GM12865 (cell line): Measurements from ENCODE around the gene DBET.
"Not testable (repeated sequence)": the region's sequence is repeated elsewhere in the genome, so short reads cannot be mapped to it uniquely, and the experiment has no call there.

ENCODE experiments used
- DNase-seq: peaks from one replicate; pipeline ENCODE4 v3.0.0; 2010; ENCODE audit warnings: low read depth
- H3K4me3 ChIP-seq: 2 replicates; pipeline ENCODE4 v1.5.1; 2011; ENCODE audit warnings: mild to moderate bottlenecking, low read depth, low read length, control low read depth

The DBET gene

DNA sequence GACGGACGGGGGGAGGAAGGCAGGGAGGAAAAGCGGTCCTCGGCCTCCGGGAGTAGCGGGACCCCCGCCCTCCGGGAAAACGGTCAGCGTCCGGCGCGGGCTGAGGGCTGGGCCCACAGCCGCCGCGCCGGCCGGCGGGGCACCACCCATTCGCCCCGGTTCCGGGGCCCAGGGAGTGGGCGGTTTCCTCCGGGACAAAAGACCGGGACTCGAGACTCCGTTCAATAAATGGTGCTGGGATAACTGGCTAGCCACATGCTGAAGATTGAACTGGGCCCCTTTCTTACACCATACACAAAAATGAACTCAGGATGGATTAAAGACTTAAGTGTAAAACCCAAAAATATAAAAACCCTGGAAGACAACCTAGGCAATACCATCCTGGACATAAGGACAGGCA, 28.8 kb downstream of the DBET start:
- DNase-seq, H3K4me3 ChIP-seq: not testable (repeated sequence)

DNA sequence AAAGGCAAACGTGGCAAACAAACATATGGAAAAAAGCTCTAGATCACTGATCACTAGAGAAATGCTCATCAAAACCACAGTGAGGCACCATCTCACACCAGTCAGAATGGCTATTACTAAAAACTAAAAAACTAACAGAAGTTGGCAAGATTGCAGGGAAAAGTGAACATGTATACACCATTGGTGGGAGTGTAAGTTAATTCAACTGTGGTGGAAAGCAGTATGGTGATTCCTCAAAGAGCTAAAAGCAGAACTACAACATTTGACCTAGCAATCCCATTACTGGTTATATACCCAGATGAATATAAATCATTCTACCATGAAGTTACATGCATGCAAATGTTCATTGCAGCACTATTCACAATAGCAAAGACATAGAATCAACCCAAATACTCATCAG, 29.7 kb downstream of the DBET start:
- H3K4me3 ChIP-seq, DNase-seq: not testable (repeated sequence)

DNA sequence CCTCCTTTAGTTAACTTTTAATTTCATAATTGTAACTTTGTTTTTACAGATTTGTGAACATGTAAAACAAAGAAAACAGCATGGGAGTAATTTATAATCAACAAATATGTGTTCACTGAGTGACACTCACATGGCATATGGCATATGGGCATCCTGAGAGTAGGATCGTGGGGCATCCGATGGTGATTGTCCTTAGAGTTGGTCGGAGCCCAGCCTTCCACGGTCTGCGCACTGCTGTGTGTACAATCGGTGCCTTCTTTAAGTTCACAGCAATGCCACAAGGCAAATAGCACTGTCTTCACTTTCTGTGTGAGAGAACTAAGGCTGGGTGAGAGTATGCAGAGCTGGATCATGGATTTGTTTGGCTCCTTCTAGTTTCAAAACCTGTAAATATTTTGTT, 31.0 kb downstream of the DBET start:
- not testable (repeated sequence) for H3K4me3 ChIP-seq, DNase-seq

DNA sequence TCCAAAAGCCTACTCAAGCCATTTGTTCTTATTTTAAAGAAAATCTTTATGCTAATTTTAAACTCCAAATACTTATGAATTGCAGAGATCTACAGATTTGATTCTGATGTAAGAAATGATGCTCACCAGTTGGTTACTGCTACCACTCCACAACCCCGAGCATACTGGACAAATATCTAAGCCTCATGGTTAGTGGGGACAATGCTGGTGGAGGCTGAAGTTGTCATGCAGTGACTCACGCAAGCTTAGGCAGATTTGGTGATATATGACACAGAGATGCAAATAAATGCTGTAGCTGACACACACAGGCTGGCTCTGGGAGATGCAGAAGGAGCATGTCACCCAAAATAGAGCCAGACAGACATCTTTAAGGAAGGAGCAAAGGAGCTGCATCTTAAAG, 35.3 kb downstream of the DBET start:
- H3K4me3 ChIP-seq, DNase-seq: not testable (repeated sequence)

DNA sequence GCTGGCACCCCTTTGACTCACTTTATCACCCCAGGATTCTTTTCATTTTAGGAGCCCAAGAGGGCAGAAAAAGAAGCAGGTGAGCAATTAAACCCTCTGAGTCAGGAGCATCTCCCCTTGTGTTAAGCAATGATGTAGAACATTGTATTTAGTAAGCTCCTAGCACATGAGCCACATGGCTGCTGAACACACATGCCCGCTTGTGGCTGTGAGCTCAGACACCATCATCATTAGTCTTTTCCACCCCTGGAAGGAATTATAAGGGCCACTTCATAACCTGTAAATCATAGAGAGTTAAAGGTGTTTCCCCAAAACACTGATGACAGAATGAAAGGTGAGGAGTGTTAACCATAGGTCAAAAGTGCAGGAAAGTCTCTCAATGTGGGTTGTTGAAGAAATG, 37.2 kb downstream of the DBET start:
- DNase-seq, H3K4me3 ChIP-seq: not testable (repeated sequence)

DNA sequence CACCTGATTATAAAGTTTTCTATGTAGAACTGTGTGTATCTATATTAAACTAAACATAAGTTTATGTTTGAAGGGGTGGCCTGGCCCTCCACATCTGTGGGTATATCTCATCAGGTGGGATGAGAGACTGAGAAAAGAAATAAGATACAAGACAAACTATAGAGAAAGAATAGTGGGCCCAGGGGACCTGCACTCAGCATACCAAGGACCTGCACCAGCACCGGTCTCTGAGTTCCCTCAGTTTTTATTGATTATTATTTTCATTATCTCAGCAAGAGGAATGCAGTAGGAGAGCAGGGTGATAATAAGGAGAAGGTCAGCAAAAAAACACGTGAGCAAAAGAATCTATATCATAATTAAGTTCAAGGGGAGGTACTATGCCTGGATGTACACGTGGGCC, 41.9 kb downstream of the DBET start:
- DNase-seq, H3K4me3 ChIP-seq: not testable (repeated sequence)

DNA sequence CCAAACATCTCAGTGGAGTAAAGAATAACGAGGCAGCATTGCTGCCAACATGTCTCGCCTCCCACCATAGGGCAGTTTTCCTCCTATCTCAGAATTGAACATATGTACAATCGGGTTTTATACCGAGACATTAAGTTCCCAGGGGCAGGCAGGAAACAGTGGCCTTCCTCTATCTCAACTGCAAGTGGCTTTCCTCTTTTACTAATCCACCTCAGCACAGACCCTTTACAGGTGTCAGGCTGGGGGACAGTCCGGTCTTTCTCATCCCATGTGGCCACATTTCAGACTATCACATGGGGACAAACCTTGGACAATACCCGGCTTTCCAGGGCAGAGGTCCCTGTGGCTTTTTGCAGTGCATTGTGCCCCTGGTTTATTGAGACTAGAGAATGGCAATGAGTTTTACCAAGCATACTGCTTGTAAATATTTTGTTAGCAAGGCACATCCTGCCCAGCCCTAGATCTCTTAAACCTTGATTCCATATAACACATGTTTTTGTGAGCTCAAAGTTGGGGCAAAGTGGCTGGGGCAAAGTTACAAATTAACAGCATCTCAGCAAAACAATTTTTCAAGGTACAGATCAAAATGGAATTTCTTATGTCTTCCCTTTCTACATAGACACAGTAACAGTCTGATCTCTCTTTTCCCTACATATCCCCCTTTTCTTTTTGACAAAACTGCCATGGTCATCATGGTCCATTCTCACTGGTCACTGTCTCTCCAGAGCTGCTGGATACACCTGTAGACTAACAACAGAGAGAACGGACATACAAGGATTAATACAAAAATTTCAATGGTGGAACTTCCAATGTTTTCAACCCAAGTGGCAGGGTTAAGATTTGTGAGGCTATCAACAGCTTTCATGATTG, 42.5 kb downstream of the DBET start:
- DNase-seq, H3K4me3 ChIP-seq: not testable (repeated sequence)

DNA sequence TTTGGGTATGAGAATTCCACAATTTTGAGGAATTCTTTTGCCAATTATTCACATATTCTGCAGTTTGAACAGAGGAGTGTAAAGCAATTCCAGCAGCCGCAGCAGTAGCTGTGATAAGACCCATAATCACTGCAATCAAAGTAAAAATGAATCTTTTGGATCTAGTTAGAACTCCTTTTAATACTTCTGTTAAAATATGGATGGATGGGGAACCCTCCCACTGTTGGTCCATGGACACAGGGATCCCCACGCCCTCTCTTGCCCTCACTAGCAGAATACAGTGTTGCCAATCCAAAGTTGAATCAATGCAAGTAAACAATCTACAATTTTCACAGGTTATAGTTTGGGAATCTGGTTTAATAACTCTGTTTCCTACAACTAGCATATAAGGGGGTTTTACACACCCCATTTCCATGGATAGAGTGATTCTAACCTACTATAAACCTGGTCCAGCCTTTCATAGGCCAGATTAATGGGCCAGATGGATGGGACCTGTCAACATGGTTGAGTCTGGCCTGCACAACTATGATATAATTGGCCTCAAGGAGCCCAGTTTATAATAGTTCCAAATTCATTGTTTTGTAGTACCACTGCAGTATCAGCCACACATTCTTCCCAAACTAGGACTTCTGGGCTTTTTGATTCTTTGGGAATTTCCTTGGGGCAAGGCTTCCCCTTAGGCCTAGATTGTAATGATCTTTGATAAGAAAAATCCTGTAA, 43.6 kb downstream of the DBET start:
- DNase-seq, H3K4me3 ChIP-seq: not testable (repeated sequence)

DNA sequence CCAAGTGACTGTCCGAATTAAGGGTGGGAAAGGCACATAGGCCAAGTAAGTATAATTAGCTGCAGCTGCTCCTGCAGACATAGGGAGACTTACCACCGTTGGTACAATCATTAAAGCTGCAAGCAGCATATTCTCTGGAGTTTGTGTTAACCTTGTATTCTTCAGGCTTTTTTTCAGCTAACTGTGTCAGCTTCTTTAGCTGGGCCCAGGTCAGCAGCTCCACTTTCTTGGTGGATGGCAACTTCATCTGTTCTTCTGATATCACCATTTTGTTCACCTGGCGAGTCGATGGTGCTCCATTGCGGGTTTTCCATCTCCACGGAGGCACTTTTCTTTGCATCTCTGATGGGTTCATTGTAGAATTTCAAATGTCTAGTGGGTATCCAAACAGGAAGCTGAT, 44.5 kb downstream of the DBET start:
- DNase-seq, H3K4me3 ChIP-seq: not testable (repeated sequence)

DNA sequence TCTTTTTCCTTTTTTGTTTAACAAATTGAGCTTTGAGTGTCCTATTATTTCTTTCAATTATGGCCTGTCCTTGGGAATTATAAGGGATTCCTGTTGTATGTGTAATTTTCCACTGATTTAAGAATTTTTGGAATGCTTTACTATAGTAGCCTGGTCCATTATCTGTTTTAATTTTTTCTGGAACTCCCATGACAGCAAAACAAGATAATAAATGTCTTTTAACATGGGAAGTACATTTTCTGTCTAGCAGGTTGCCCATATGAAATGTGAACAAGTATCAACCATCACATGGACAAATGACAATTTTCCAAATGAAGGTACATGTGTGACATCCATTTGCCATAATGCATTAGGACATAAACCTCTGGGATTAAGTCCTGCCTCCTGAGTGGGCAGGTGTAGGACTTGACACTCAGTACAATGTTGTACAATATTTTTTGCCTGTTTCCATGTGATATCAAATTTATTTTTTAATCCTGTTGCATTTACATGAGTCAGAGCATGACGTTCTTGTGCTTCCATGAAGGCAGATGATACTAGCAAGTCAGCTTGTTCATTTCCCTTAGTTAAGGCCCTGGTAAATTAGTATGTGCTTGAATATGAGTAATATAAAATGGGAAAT, 45.2 kb downstream of the DBET start:
- DNase-seq, H3K4me3 ChIP-seq: not testable (repeated sequence)

DNA sequence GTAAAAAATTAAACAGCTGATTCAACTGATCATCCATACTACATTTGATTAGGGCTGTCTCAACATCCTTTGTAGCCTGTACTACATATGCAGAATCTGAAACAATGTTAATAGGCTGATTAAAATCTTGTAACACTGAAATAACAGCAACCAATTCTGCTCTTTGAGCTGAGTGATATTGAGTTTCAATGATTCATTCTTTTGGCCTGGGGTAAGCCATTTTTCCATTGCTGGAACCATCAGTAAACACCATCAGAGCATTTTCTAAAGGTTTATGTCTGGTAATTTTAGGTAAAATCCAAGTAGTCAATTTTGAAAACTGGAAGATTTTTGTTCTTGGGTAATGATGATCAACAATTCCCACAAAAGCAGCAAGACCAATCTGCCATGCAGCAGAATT, 45.7 kb downstream of the DBET start:
- DNase-seq, H3K4me3 ChIP-seq: not testable (repeated sequence)

DNA sequence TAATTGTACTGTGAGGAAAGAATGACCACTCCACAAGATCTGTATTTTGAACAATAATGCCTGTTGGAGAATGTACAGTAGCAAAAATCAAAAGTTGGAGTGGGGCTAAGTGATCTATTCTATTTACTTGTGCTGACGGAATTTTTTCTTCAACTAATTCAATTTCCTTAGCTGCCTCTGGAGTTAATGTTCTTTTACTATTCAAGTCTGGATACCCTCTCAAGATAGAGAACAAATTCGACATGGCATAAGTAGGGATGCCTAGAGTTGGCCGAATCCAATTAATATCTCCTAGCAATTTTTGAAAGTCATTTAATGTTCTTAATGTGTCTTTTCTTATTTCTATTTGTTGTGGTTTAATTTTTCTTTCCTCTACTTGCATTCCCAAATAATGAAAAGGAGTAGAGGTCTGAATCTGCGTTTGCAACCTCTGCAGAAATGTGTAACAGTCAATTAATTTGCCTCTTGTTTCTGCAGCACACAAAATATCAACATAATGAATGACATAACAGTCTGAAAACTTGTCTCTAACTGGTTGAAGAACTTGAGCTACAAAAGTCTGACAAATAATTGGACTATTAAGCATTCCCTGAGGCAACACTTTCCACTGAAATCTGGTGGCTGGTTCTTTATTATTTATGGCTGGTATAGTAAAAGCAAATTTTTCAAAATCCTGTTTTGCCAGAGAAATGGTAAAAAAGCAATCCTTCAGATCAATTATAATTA, 46.4 kb downstream of the DBET start:
- DNase-seq, H3K4me3 ChIP-seq: not testable (repeated sequence)

DNA sequence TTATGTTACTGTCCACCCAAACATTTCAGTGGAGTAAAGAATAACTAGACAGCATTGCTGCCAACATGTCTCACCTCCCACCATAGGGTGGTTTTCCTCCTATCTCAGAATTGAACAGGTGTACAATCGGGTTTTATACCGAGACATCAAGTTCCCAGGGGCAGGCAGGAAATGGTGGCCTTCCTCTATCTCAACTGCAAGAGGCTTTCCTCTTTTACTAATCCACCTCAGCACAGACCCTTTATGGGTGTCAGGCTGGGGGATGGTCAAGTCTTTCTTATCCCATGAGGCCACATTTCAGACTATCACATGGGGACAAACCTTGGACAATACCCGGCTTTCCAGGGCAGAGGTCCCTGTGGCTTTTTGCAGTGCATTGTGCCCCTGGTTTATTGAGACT, 48.6 kb downstream of the DBET start:
- not testable (repeated sequence) for DNase-seq, H3K4me3 ChIP-seq

DNA sequence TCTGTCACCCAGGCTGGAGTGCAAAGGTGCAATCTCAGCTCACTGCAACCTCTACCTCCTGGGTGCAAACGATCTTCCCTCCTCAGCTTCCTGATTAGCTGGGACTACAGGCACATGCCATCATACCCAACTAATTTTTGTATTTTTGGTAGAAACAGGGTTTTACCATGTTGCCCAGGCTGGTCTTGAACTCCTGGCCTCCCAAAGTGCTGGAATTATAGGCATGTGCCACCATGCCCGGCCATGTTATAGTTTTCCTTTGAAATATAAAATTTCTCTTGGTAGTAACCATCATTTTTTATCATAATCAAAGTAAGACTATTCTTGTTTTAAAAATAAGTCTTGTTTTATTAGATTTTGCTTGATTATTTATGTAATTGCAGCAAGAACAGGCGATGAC, 50.7 kb downstream of the DBET start:
- DNase-seq, H3K4me3 ChIP-seq: not testable (repeated sequence)
